Activated CD4-positive, alpha-beta T cell treated with anti-CD3 and anti-CD28 coated beads, Interleukin-10, Interleukin-2, amounts not matched to agents 100 ng/mL and 50 ng/mL, durations not matched to agents 16 hours and 8 hours (primary cell): ENCODE data around the gene GPRC6A.

Experiments
- DNase-seq: peaks from one replicate; pipeline ENCODE4 v3.0.0-alpha.2; 2020

The GPRC6A gene

DNA sequence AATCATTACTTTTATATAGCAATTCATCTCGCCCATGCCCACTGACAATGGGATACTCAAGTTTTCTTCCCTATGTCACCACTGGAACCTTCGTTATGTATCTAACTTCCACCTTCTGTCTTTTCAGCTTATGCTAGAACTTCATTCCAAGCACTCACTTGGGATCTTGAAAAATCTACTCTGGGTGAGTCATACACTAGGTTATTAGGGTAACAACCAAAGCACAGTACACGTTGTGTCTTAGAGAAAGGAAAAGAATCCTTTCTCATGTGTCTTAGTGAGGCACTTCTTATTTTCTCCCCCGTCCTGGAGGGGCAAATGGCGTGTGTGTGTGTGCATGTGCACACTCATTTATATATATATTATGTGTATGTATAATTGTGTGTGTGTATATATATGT, 45.0 kb downstream of the GPRC6A start:
- DNase-seq: no peak

DNA sequence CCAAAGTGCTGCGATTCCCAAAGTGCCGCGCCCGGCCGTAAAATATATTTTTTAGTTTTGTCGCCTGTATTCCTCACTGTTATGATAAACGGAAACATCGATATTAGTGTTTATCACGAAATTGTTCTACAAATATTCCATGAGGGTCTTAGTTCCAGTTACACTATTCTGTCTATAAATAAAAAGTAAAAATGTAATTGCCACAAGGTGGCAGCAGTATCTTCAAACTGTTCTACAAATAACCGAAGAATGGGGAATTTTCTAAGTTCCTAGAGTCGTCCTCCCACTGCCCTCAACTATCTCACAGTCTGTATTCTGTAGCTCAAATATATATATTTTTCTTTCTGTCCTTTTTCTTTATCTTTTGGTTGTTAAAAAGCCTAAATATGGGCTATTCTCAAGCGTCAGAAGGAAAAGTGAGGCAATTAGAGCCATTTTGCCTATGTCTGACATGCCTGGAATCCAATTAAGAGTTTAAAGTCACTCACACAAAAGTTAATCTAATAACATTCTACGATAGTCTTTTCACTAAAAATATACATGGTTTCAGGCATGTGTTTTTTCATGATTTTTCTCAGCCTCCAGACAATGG, 49.2 kb downstream of the GPRC6A start:
- peak; percentile 23 for DNase-seq

DNA sequence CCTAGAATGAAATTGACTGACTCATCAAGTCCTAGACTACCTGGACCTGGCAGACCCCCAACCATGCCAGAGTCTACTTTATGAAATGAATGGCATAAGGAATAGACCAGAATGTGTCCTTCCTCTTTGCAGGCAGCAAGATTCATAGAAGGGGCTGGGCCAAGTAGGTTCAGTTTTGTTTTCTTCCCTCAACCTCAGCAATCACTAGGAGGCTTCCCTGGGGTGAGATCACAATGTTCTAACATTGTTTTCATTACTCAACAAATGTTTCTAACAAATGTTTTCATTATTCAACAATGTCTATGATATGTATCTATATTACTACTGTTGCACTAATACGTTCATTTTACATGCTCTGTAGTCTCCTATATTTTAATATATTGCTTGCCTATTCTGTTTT, 55.0 kb downstream of the GPRC6A start:
- DNase-seq: no peak

DNA sequence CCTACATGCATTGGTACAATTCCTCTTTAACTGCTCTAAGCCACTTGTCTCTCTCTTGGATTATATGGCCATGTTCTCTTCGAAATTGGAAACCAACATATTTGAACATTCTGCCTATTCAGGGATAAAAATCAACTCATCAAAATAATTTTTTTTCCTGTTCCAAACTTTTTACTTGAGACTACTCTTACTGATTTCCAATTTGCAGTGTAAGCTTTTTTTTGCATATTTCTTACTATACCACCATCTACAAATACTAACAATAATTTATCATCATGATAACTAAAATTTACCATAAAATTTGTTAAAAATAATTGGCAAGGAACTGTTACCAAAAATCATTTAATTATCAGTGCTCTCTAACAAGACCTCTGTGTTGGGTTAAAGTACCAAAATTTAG, 56.4 kb downstream of the GPRC6A start:
- no peak for DNase-seq

DNA sequence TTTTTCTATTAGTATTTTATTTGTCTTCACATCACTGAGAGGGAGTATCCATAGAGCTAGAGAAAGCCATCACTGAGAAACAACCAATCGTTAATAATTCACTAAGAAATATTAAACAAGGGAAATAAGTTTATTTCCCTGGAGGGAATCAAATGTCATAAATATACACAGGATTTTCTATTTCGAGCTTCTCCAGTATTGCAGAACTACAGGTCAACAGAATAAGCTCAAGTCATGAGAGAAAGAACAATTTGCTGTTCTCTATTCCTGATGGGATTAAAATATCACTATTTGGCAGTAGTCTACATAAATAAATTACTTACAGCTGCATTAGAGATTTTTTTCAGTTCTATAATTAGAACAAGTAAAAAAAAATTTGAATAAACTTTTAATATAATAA, 61.2 kb downstream of the GPRC6A start:
- DNase-seq: no peak

DNA sequence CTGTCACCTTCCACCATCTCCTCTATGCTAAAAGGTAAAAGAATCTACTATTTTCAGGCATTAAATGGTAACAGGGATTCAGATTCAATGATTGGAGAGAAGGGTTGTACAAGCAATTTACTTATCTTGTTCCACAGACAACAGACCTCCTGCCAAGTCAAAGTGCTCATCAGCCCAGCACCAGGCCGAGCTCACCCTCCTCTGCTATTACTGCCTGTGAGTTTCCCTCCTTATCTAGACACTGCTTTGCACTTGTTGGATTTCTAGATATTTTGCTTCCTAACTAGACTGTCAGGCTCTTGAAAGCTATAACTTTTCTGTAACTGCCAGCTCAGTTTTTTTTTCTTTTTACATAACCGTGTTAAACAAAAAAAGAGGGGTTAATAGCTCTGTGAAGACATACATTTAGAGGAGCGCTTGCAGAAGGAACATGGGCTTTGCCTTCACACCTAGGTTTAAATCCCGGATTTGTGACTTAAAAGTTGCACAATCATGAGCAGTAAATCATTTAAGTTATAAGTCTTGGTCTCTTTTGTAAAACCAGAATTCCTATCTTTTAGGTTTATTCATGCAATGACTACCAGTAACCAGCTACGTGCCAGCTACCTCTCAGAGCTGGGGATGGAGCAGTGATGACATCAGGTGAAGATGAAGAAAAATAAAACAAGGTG, 62.2 kb downstream of the GPRC6A start:
- DNase-seq: no peak

DNA sequence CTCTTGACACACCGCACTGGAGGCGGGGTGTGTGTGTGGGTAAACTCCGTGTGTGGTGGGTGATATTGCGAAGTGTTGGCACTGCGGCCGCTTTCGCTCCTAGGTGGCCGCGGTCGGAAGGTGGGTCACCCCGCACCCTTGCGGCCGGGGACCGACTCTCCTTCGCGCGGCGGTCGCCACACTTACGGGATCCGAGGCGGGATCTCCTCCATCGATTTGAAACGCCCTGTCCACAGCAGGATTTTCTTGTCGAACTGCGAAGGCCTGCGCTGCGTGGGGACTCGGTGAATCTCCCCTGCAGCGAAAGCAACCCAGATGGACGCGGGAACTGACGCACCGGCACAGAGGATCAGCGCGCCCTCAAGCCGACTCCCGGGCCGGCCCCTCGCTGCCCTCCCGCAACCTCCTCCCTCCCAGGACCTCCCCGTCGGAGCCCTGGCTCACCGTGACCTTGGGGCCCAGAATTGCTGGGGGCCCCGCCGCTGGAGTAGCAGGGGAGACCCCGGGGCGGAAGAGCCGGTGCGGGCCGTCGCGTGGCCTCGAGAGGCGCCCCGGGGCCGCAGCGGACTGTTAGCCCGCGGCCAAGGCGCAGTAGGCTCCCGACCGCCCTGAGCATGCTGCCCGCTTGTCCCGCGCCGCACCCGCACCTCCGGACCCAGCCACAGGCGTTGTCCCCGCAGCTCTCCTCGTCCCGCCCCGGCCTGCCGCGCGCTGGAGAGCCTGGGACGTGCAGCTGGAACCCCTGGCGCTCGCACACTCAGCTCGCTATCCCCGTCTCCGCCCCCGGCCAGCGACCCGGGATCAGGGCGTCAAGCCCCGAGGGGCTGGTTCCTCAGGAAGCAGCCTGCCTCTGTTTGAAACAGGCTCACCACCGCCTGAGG, 63.7 kb downstream of the GPRC6A start, which contains the start of gene FAM162B:
TSS of gene FAM162B (minus strand) at position 759 of the 881 bp plus-strand sequence. CDS start at position 616, 143 bp downstream.
- peak; percentile 6 for DNase-seq

DNA sequence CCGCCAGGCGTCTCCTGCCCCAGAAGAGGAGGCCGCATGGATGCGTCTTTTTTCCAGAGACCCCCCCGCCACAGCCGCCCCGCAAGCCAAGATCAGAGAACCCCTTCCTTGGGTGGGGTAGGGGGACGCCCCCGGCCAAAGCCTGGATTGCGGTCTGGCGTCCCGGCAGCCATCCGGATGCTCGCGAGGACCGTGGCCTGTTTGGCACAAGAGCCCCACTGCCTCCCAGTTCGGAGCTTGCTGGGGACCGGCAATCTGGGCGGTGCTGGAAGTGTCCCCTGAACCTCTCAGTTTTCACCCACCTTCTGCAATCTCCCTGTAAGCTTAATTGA, 64.3 kb downstream of the GPRC6A start:
- no peak for DNase-seq

DNA sequence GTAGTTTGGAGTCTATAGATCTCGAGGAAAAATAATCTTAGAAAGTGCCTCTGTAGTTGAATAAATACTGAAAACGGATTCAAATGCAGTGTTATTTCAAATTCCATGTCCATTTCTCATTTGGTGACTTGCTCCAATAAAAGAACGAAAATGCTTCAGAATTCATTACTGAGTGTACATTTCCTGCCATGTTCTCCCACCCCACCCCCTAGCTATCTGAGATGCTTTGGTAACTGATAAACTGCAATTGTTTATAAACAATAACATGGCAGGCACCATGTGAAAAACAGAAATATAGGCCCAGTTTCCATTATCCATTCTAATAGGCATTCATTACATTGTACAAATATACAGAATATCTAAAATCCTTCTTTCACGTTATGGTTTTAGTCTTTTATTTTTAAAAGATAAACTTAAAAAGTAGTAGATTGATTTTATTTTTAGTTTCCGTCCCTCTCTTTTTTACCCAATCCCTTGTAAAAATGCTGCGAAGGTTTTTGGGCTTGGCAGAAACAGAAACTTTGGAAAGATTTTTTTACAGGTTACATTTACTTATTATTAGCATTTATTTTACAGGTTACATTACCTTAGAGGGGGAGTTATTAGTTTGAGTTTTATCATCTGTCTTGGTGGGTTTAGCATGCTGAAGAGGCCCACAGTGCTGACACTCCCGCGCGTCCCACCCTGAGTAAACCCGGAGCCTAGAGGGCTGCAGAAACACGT, 64.8 kb downstream of the GPRC6A start:
- no peak for DNase-seq

DNA sequence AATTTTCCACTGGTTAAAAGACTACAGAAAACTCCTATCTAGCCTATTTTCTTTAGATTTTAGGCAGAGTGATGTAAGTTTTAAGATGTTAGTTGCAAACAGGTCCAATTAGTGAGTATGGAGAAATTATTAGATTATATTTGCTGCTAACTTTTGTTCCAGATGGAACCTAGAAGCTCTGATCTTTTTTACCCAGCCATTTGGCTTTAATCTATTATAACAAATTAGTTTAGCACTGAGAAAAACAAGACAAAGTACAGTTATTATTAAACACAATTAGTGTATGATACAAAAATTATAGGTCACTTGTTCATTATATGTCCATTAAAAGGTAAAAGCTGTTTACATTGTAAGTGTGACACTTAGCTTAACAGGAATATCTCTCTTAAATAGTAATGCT, 65.8 kb downstream of the GPRC6A start:
- no peak for DNase-seq

DNA sequence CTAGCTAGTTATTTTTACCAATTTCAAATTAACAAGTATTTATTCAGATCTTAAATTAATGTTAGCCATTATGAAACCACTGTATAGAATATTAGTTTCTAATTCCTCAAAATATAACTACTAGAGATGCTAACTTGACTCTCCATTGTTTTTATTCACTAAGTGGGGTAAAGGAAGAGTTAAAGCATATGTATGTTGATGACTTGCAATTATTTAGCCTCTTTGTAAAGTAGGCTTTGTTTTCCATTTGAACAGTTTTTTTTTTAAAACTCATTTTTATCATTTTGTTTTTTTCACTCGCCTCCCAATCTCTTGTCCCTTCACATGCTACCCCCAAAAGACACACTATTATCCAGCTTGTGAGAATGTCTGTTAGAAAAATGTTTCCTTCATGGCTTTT, 66.6 kb downstream of the GPRC6A start:
- DNase-seq: no peak

DNA sequence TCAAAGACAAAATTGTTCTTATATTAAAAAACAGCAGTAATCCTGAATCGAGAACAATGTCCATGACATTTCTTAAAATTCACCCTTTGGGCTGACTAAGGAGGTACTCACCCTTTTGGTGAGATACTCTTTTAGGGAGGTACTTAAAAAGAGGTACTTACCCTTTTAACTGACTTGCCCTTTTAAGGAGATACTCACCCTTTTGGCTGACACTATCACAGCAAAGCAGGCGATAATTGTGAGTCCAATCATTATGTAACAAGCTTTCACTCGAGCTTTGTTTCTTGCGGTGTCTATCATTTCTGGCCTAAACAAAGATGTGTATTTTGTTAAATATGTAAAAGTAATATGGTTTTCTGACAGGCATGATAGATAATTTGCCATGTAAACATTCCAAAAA, 67.1 kb downstream of the GPRC6A start:
- DNase-seq: no peak

DNA sequence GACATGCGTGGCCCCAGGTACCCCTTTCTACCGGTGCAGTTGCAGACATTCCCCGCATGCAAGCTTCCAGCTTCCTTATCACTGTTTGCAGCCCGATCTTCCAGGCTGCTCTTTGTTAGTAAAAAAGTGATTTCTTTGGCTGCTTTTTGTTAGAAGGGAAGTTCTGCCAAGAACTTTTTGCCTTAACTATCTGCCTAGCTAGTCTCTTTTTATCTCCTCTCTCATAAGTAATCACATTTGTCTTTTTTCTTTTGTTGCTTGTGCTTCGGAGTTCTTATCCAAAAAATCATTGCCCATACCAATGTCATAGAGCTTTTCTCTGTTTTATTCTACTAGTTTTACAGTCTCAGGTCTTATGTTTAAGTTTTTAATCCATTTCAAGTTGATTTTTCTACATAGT, 83.7 kb downstream of the GPRC6A start:
- DNase-seq: no peak
